ENCODE data around the gene NR4A3.

DNA sequence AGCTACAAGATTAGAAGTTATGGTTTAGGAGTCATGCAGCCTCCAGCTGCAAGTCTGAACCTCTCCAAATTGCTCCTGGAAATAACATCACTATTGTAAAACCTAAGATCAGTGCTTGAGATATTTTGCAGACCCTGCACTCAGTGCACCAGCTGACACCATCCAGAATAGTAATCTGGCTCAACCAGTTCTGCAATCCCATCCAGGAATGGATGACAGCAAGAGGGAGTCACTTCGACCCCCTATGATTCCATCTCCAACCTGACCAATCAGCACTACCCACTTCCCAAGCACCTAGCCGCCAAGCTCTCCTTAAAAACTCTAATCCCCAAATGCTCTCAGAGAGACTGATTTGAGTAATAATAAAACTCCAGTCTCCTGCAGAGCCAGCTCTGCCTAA lies 37.9 kb upstream of the NR4A3 start:
- TF ChIP-seq, protein P1, sequence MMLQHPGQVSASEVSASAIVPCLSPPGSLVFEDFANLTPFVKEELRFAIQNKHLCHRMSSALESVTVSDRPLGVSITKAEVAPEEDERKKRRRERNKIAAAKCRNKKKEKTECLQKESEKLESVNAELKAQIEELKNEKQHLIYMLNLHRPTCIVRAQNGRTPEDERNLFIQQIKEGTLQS (IDR thresholded peaks at IDR 0.05), result no peak
- TF ChIP-seq, protein P1 (CRISPR knock-in tag; conservative IDR thresholded peaks at IDR 0.05), result no peak
- no peak for TF ChIP-seq BDP1 (IDR thresholded peaks at IDR 0.05; ENCODE audit: insufficient read depth, insufficient read length)
- no peak for TF ChIP-seq HNRNPL (IDR thresholded peaks at IDR 0.05; ENCODE audit: low read depth, low read length)
- no peak for TF ChIP-seq TAF15 (IDR thresholded peaks at IDR 0.05; ENCODE audit: low read depth, low read length)
